Measurements from ENCODE around the gene OR52R1. TPM values are rescaled to one million over a fixed set of nuclear protein-coding genes. Genes with fewer than 3 reads are reported as not detected.

OR52R1 gene
- total and polyA plus RNA-seq, 2 experiments from 2014 or later = not detected

- no peak overlapping the region for H3K4me3 ChIP-seq
- no peaks in the 10 kb centered on the region for H3K27me3 ChIP-seq
- H3K27ac ChIP-seq = no peak overlapping the region
- H3K4me1 ChIP-seq (ENCODE audit: low read depth) = no peaks in the 10 kb centered on the region
- no peaks in the 10 kb centered on the region for H3K9me3 ChIP-seq (ENCODE audit: low read depth)
- DNase-seq (ENCODE audit: low read depth in 1 of 2, low spot score in 1 of 2) = no peak
- no peaks in the 10 kb centered on the region for H3K36me3 ChIP-seq
- no peak for TF ChIP-seq CTCF (IDR thresholded peaks at IDR 0.05; ENCODE audit: low read depth, low read length)
Observed at GRCh38 chr11:4768094-4768493, 36.1 kb downstream of the OR52R1 start.

GRCh38 chr11:4766420-4767043, 37.6 kb downstream of the OR52R1 start:
- no peak overlapping the region for H3K27ac ChIP-seq
- DNase-seq (ENCODE audit: low read depth in 1 of 2, low spot score in 1 of 2) = no peak

GRCh38 chr11:4763096-4763495, 41.1 kb downstream of the OR52R1 start:
- no peaks in the 10 kb centered on the region for H3K4me1 ChIP-seq (ENCODE audit: low read depth)

More at GRCh38 chr11:4766420-4767043, 37.6 kb downstream of the OR52R1 start:
- H3K9me3 ChIP-seq (ENCODE audit: low read depth) = no peaks in the 10 kb centered on the region
- H3K4me1 ChIP-seq (ENCODE audit: low read depth) = no peaks in the 10 kb centered on the region
- H3K4me3 ChIP-seq = no peak overlapping the region
- TF ChIP-seq CTCF (IDR thresholded peaks at IDR 0.05; ENCODE audit: low read depth, low read length) = no peak
- no peaks in the 10 kb centered on the region for H3K36me3 ChIP-seq
- H3K27me3 ChIP-seq = no peaks in the 10 kb centered on the region

More at GRCh38 chr11:4763096-4763495, 41.1 kb downstream of the OR52R1 start:
- Histone ChIP-seq H3K9me3 (ENCODE audit: low read depth) (no peaks in the 10 kb centered on the region), H3K27me3 (no peaks in the 10 kb centered on the region), H3K4me3 (no peak overlapping the region), H3K36me3 (no peaks in the 10 kb centered on the region), H3K27ac (no peak overlapping the region)
- no peak for DNase-seq (ENCODE audit: low read depth in 1 of 2, low spot score in 1 of 2)
- TF ChIP-seq CTCF (IDR thresholded peaks at IDR 0.05; ENCODE audit: low read depth, low read length) = no peak

Other genes starting within 250 kb of the OR52R1 start
- not detected in 2 replicates for gene OR52I2, start 222.6 kb downstream of the OR52R1 start, total RNA-seq
- gene OR52I2, start 222.6 kb downstream of the OR52R1 start, polyA plus RNA-seq = 0.06 TPM in 1 of 2 replicates, not detected in the other
- not detected in 2 replicates for gene OR52I1, start 210.3 kb downstream of the OR52R1 start, total RNA-seq
- gene OR52I1, start 210.3 kb downstream of the OR52R1 start, polyA plus RNA-seq = 0.33 TPM in 1 of 2 replicates, not detected in the other
- gene TRIM68, start 196.1 kb downstream of the OR52R1 start, total RNA-seq = 9.7 and 12.8 TPM in 2 replicates
- gene TRIM68, start 196.1 kb downstream of the OR52R1 start, polyA plus RNA-seq = 8.7 and 10.6 TPM in 2 replicates
- not detected in 2 replicates for gene OR51D1, start 166.9 kb downstream of the OR52R1 start, total RNA-seq
- not detected in 2 replicates for gene OR51D1, start 166.9 kb downstream of the OR52R1 start, polyA plus RNA-seq
- gene OR51E1, start 160.4 kb downstream of the OR52R1 start, total RNA-seq = not detected in 2 replicates
- not detected in 2 replicates for gene OR51E1, start 160.4 kb downstream of the OR52R1 start, polyA plus RNA-seq
- gene OR51E2, start 106.5 kb downstream of the OR52R1 start, total RNA-seq = not detected in 2 replicates
- not detected in 2 replicates for gene OR51E2, start 106.5 kb downstream of the OR52R1 start, polyA plus RNA-seq
- not detected in 2 replicates for gene MMP26, start 99.6 kb downstream of the OR52R1 start, total RNA-seq
- not detected in 2 replicates for gene MMP26, start 99.6 kb downstream of the OR52R1 start, polyA plus RNA-seq
- not detected in 2 replicates for gene OR51F1, start 34.4 kb downstream of the OR52R1 start, total RNA-seq
- gene OR51F1, start 34.4 kb downstream of the OR52R1 start, polyA plus RNA-seq = not detected in 2 replicates
- gene OR51F2, start 16.9 kb upstream of the OR52R1 start, total RNA-seq = not detected in 2 replicates
- gene OR51F2, start 16.9 kb upstream of the OR52R1 start, polyA plus RNA-seq = not detected in 2 replicates
- gene OR51S1, start 44.8 kb upstream of the OR52R1 start, total RNA-seq = not detected in 2 replicates
- gene OR51S1, start 44.8 kb upstream of the OR52R1 start, polyA plus RNA-seq = not detected in 2 replicates
- not detected in 2 replicates for gene OR51T1, start 77.5 kb upstream of the OR52R1 start, total RNA-seq
- not detected in 2 replicates for gene OR51T1, start 77.5 kb upstream of the OR52R1 start, polyA plus RNA-seq
- gene OR51A7, start 99.4 kb upstream of the OR52R1 start, total RNA-seq = not detected in 2 replicates
- not detected in 2 replicates for gene OR51A7, start 99.4 kb upstream of the OR52R1 start, polyA plus RNA-seq
- not detected in 2 replicates for gene OR51G2, start 115.0 kb upstream of the OR52R1 start, total RNA-seq
- not detected in 2 replicates for gene OR51G2, start 115.0 kb upstream of the OR52R1 start, polyA plus RNA-seq
- gene OR51G1, start 120.0 kb upstream of the OR52R1 start, total RNA-seq = not detected in 2 replicates
- not detected in 2 replicates for gene OR51G1, start 120.0 kb upstream of the OR52R1 start, polyA plus RNA-seq
- not detected in 2 replicates for gene OR51A4, start 143.2 kb upstream of the OR52R1 start, total RNA-seq
- gene OR51A4, start 143.2 kb upstream of the OR52R1 start, polyA plus RNA-seq = not detected in 2 replicates
- not detected in 2 replicates for gene OR51A2, start 151.3 kb upstream of the OR52R1 start, total RNA-seq
- not detected in 2 replicates for gene OR51A2, start 151.3 kb upstream of the OR52R1 start, polyA plus RNA-seq
- not detected in 2 replicates for gene OR51L1, start 190.5 kb upstream of the OR52R1 start, total RNA-seq
- not detected in 2 replicates for gene OR51L1, start 190.5 kb upstream of the OR52R1 start, polyA plus RNA-seq
- gene OR52J3, start 242.1 kb upstream of the OR52R1 start, total RNA-seq = not detected in 2 replicates
- not detected in 2 replicates for gene OR52J3, start 242.1 kb upstream of the OR52R1 start, polyA plus RNA-seq